HG03571 (cell line): ENCODE data around the gene CXCL9.
A peak's percentile ranks its signal among the peaks of the same experiment; 100 is the strongest.
"Not testable (repeated sequence)": the region's sequence is repeated elsewhere in the genome, so short reads cannot be mapped to it uniquely, and the experiment has no call there.

Experiments
- ATAC-seq: cut with Tn5 transposase; IDR thresholded peaks from one replicate; pipeline ENCODE4 v1.9.1; 2021; ENCODE audit not compliant: unreplicated experiment

CXCL9 gene

GRCh38 chr4:76012388-76012801 is 5.1 kb upstream of the CXCL9 start:
- no peak for ATAC-seq

- peak; percentile 67 for ATAC-seq
Observed at GRCh38 chr4:76011700-76012387, 4.5 kb upstream of the CXCL9 start.

- ATAC-seq: no peak
Observed at GRCh38 chr4:76011018-76011670, 3.8 kb upstream of the CXCL9 start.

GRCh38 chr4:76010576-76010975 is 3.3 kb upstream of the CXCL9 start:
- ATAC-seq: no peak

GRCh38 chr4:76009311-76009710 is 2.0 kb upstream of the CXCL9 start:
- ATAC-seq: no peak

- ATAC-seq: no peak
Observed at GRCh38 chr4:76003620-76004019, 3.7 kb downstream of the CXCL9 start.

GRCh38 chr4:76003035-76003434 is 4.3 kb downstream of the CXCL9 start:
- no peak for ATAC-seq

- no peak for ATAC-seq
Observed at GRCh38 chr4:76002176-76002575, 5.1 kb downstream of the CXCL9 start.

- no peak for ATAC-seq
Observed at GRCh38 chr4:76001700-76002099, 5.6 kb downstream of the CXCL9 start.

GRCh38 chr4:76000279-76000678 is 7.0 kb downstream of the CXCL9 start:
- ATAC-seq: no peak

- not testable (repeated sequence) for ATAC-seq
Observed at GRCh38 chr4:75998525-75999147, 8.7 kb downstream of the CXCL9 start.

GRCh38 chr4:75997946-75998345 is 9.4 kb downstream of the CXCL9 start:
- no peak for ATAC-seq

GRCh38 chr4:75997081-75997480 is 10.2 kb downstream of the CXCL9 start:
- no peak for ATAC-seq

- no peak for ATAC-seq
Observed at GRCh38 chr4:75995727-75996126, 11.6 kb downstream of the CXCL9 start.

- ATAC-seq: no peak
Observed at GRCh38 chr4:75992462-75992861, 14.8 kb downstream of the CXCL9 start.

GRCh38 chr4:75989846-75990528 is 17.3 kb downstream of the CXCL9 start:
- ATAC-seq: no peak

GRCh38 chr4:75985116-75985515 is 22.2 kb downstream of the CXCL9 start:
- ATAC-seq: no peak

GRCh38 chr4:75980576-75980975 is 26.7 kb downstream of the CXCL9 start:
- ATAC-seq: no peak

GRCh38 chr4:75976177-75976576 is 31.1 kb downstream of the CXCL9 start:
- no peak for ATAC-seq

GRCh38 chr4:75973766-75974165 is 33.5 kb downstream of the CXCL9 start:
- no peak for ATAC-seq

GRCh38 chr4:75968084-75968483 is 39.2 kb downstream of the CXCL9 start:
- no peak for ATAC-seq

GRCh38 chr4:75963558-75963957 is 43.8 kb downstream of the CXCL9 start:
- no peak for ATAC-seq
